VCaP (cell line): ENCODE measurements around the gene MOCOS.
"Not testable (repeated sequence)": the region's sequence is repeated elsewhere in the genome, so short reads cannot be mapped to it uniquely, and the experiment has no call there.

Source experiments
- H3K27ac ChIP-seq: fragments of 450-650 bp; 2 replicates; pipeline ENCODE4 v1.5.1; 2017
- CTCF ChIP-seq: fragments of 450-650 bp; conservative IDR thresholded peaks from 2 replicates; pipeline ENCODE4 v1.5.1; 2017; ENCODE audit warnings: mild to moderate bottlenecking, moderate library complexity

MOCOS gene

GRCh38 chr18:36229188-36229587 lies 41.9 kb downstream of the MOCOS start:
- no peak overlapping the region for H3K27ac ChIP-seq
- no peak for TF ChIP-seq CTCF

DNA sequence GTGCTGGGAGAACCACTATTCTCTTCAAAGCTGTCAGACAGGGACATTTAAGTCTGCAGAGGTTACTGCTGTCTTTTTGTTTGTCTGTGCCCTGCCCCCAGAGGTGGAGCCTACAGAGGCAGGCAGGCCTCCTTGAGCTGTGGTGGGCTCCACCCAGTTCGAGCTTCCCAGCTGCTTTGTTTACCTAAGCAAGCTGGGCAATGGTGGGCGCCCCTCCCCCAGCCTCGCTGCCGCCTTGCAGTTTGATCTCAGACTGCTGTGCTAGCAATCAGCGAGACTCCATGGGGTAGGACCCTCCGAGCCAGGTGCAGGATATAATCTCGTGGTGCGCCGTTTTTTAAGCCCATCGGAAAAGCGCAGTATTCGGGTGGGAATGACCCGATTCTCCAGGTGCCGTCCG lies 53.2 kb downstream of the MOCOS start:
- not testable (repeated sequence) for H3K27ac ChIP-seq

- H3K27ac ChIP-seq: no peak overlapping the region
- no peak for TF ChIP-seq CTCF
Observed at GRCh38 chr18:36241831-36242230, 54.5 kb downstream of the MOCOS start.

GRCh38 chr18:36247036-36247435 lies 59.7 kb downstream of the MOCOS start:
- no peak overlapping the region for H3K27ac ChIP-seq
- TF ChIP-seq CTCF: no peak

DNA sequence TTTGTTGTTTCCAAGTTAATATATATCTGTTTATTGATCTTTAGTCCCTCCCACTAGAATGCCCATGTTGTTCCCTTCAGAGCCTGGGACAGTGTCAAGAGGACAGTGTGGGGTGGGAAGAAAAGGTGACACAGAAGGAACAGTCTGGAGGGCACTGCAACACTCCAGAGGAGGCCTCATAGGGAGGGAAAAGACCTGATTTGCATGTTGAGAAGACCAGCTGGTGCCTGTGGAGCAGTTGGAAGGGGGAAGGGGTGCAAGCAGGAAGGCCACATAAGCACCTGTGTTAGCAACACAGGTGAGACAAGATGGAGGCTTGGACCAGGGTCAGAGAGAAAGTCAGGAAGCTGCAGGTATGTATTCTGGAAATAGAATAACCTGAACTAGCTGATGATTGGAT lies 62.1 kb downstream of the MOCOS start:
- no peak for TF ChIP-seq CTCF
- H3K27ac ChIP-seq: no peak overlapping the region

DNA sequence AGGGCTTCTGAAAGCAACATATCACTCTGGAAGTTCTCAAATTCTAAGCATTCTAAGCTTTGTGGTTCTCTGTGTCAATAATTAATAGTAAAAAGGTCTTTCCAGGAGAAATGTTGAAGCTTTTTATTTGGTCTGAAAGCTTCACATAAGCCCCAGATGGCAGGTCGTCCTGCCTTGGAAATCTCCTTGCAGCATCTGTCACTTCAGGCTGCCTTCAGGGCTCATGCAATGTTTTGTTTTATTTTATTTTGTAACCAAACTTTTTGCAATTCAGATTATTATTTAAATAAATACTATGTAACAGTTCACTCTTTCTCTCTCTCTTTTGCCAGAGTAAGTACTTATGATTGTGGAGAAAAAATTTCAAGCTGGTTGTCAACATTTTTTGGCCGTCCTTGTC lies 63.5 kb downstream of the MOCOS start:
- no peak overlapping the region for H3K27ac ChIP-seq
- TF ChIP-seq CTCF: no peak

- H3K27ac ChIP-seq: no peak overlapping the region
- no peak for TF ChIP-seq CTCF
Observed at GRCh38 chr18:36255072-36255698, 67.9 kb downstream of the MOCOS start.

DNA sequence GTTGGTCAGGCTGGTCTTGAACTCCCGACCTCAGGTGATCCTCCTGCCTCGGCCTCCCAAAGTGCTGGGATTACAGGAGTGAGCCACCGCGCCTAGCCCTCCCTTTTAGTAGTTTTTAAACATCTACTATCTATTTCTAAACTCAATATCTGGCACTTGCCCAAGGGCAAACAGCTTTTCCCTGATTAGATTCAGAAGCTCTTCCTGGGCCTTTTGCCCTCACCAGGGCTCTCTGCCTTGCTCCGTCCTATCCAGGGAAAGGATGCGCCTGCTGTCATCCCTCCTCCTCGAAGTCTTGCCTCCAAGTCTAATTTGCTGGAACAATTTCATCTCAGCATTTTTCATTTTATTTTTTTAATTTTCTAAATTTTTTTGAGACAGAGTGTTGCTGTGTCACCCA lies 68.8 kb downstream of the MOCOS start:
- no peak overlapping the region for H3K27ac ChIP-seq
- no peak for TF ChIP-seq CTCF
